Frontal cortex (tissue), 4 donors: ENCODE data around the gene RBM19. TPM values are rescaled to one million over a fixed set of nuclear protein-coding genes. Genes with fewer than 3 reads are reported as not detected.

ENCODE experiments used
- DNase-seq, 2 donors: peaks; one replicate each; pipeline ENCODE4 v3.0.0; 2012; ENCODE audit warnings: low spot score in 2 of 2
- FAIRE-seq: peaks from 2 replicates; lab custom pipeline; 2012; peaks lifted over from hg19 to GRCh38; lab: Jason Lieb, UNC
- total RNA-seq: library from RNA; depleted of rRNA; stranded (reverse); fragments of >200 nt; gene quantifications from one replicate; pipeline ENCODE4 v1.2.3, GENCODE V29; 2014
- donor health status: control.
- donor health status: control.
- donor health status: control.

The RBM19 gene
- total RNA-seq, 1 donor from 2014 or later = 14.7 TPM

DNA sequence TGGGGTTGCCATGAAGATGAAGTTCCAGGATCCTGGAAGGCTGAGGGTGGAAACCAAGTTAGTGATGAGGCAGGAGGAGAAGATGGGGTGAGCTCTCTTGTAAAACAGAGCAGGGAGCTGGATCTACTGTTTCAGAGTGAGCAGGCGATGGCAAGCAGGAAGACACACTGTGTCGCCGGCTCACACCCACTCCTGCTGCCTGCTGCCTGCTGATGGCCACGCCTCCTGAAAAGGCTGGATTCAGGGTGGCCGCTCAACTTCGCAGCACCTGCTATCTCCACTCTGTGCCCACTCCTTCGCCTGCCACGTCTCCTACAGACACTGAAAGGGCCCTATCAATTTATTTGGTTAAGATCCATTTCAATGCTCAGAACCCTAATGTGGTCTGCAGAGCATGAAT lies 96.1 kb downstream of the RBM19 start:
- DNase-seq (no peak), FAIRE-seq (no peak)

DNA sequence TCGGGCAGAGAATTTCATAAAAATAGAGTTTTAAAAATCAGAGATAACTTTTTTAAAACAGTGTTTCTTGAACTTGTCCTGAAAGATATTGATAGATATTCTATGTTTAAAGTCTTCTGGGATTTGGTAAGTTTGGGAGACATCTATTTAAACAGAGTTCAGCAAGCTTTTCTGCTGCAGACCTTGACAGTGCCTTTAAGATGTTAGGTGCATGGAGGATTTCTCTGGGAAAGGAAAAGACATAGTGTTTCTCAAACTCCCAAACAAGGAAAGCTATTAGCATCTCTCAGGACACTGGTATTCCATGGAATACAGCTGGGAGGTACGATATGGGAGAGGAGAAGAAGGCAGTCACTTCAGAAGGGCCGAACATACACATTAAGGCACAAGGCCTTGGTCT lies 97.8 kb downstream of the RBM19 start:
- FAIRE-seq = no peak
- no peak for DNase-seq

DNA sequence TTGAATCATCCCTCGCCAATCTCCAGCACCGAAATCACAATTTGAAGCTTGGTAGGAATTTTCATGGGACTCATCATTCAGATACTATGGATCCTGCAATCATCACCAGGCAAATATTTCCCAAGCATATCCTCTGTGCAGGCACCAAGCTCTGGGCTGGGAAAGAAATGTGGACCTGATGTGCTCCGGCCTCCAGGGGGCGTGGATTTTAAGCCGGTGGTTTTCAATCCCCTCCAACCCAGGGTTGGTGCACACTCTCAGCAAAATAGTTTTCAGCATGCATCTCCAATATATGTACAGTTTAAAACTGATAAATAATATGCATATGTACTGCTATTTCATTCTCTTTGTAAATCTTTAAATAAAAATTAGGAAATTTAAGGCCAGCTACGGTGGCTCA lies 98.9 kb downstream of the RBM19 start:
- no peak for DNase-seq
- FAIRE-seq = no peak

DNA sequence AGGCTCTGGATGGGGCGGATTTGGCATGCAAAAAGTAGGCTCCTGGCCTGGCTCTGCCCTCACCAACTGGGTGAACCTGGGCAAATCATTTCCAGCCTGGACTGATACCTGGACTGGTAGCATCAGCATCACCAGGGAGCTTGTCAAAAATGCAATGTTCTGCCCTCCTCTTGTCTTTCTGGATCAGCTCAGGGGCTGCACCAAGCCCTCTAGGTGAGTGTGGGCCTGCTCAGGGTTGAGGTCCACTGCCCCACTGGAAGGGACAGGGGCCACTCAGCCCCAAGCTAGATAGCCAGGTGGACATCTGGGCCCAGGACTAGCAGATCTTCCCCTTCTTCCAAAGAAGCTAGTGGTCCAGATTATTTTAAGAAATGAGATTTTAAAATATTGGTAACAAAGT lies 99.6 kb downstream of the RBM19 start:
- FAIRE-seq = no peak
- DNase-seq = no peak

DNA sequence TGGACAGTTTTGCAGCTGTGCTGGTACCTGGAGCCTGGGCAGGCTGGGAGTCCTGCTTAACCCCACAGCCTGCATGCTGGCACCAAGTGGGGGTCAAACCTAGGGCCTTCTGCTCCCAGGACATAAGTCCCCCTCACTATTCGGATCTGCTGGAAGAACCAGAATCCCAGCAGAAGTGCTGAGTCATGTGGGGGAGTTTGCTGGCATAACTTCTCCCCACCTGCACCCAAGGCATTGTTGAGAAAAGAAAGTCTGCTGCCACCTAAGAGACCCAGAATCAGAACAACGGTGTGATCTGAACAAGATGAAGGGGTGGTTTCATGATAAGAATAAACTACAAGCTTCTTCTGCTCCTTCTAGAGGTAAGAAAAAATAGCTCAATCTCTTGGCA lies 102.7 kb downstream of the RBM19 start:
- no peak for DNase-seq
- no peak for FAIRE-seq

DNA sequence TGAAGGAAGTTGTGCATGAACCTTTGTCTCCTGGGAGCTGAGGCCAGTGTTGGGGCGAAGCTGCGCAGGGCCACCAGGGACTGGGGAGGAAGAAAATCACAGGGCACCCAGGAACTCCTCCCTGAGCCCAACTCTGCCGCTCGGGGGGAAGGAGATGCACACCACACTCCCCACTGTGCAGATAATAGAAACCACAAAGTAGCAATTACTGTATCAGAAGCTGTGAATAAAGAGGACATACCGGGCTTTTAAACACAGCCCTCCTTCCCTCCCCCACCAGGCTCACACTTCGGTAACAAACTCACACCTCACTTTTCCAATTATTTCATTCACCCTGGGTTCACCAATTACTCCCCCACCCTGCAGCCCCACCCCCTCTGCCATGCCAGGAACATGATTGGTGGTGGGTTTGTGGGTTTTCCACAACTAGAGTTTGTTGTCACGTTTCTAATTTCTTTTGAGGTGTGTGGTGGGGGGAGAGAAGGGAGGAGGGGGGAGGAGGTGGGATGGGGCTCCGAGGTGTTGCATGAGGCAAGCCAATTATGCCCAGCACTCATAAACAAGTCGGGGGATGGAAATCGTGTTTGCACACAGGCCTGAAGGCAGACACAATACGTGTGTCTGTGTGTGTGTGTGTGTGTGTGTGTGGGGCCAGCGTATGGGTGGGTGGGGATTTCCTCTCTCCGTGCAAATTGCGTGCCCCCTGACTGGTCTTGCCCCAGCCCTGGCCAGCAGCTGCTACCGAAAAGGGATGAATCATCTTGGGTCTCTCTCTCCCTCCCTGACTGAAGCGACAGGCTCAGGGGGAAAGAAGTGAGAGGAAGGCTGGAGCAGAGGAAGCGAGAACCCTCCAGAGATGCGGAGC lies 103.3 kb downstream of the RBM19 start:
- FAIRE-seq = no peak
- no peak for DNase-seq

DNA sequence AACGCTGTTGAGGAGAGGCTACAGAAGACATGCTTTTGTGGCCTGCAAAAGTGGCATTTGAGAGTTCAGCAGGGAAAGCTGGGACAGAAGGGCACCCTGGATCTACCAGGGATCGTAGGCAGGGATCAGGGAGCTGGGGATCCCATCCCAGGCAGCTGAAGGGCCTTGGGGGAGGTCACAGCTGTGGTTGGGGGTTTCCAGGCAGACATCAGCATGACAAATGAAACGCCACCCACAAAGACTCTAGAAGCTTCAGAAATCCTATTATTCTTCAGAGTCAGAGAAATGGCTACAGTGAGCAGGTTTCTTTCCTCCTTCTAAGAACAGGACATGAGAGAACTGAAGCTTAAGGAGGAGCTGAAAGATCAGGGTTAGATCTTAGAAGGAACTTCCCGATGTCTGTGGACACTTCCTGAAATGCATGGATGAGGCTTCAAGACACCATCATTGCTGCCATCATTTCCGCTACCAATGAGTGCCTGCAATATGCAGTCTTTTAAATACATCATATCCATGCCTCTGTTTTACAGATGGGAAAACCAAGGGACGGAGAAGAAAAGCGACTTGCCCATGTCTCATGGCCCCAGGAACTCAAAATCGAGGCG lies 104.3 kb downstream of the RBM19 start:
- FAIRE-seq (no peak), DNase-seq (no peak)

DNA sequence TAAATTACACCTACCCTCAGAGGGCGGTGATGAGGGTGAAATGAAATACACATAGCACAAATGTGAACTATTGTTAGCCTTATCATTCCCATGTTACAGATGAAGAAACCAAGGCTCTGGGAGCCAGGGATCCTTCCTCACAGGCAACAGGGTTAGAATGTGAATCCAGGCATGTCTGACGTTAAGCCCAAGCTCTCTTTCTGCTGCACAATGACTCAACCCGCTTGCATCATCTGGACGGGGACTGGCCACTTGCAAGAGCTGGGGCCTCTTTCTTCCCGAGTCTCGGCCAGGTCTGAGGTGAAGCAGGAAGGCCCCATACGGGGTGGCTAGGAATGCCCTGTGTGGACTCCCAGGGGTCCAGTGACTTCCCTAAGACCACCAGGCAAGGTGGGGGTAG lies 105.2 kb downstream of the RBM19 start:
- no peak for DNase-seq
- no peak for FAIRE-seq

DNA sequence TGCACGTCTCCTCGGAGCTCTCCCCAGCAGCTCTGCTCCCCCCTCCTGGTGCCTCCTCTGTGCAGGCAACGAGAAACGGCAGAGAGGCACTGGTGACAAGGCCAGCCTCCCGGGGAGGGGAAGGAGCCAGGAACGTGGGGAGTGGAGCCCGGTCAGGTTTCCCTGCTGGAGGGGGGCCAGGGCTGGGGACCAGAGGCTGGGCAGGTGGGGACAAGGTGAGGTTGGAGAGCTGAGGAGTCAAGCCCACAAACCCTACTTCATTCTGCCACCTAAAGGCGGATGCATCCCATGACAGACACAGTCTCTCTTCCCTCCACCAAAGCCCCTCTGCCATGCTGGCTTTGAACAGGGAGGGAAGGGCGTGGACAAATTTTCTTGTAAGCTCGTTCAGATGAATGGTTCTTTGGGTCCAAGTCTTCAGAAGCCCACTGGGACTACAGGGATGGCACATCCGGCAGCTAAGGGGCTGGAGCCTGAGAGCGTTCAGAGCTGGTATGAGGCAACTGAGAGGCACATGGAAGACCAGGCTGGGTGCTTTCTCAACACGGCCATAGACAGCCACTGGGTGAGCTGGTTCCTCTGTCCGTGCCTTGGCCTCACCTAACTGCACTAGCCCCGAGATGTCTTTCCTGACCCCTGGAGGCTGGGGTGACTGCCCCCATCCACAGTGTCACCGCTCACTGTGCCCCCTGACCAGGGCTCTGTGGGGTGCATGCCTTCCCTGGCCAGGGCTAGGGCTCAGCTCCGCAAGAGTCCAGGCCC lies 105.9 kb downstream of the RBM19 start:
- no peak for FAIRE-seq
- DNase-seq = no peak

DNA sequence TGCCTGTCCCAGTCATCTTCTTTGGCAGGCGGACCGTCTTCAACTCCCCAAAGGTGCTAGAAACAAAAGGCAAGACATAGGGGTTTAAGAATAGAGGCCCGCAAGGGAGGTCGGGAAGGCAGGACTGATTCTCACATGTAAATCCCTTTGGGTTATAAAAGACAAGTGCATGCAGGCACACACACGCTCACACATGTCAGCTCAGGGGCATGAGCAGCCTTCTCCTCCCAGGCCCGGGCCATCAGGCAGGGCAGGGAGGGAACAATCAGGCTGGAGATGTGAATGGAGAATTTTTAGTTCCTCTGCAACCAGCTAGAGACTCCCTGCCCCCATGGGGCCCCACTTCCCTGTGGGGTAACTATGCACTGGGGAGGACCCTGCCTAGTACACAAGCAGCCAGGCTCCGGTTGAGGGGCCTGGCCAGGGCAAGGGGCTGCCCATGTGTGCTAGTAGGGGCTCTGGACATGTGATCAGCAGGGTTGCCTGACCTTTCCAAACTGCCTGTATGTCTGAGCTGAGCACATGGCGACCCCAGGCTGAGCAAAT lies 107.2 kb downstream of the RBM19 start:
- FAIRE-seq (no peak), DNase-seq (no peak)

DNA sequence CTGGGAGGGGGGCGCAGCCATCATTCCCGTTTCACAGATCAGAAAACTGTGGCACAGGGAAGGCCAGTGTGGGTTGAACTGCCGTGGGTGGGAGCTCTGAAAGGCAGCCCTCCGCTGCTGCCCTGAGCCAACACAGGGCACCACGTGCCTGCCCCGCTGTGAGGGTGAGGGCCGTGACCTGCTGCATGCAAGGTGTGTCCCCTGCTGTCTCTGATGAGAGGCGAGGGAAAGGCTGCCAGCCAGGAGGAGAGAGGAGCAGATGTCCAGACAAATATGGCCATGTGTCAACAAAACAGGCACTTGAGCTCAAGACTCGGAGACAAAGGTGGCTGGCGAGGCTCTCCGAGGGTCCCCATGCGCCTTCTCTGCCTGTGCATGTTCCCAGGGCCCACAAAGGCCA lies 108.8 kb downstream of the RBM19 start:
- FAIRE-seq = no peak
- DNase-seq = no peak

DNA sequence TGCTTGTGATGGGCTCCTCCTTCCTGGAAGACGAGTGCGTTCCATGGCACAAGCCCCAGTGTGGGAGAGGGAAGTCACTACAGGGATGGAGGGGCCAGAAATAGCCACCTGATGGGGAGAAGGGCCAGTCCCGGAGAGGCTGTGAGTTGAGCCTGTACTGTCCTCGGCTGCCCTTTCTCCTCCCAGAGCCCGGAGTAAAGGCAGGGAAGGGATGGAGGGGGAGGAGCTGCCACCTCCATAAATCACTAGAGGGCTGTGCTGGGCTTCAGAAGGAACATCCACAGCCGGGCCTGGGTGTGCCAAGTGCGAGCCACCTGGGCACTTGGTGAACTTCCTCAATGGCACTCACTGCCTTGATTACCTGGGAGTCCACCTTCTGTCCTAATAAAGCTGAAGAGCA lies 110.1 kb downstream of the RBM19 start:
- DNase-seq = no peak
- no peak for FAIRE-seq

DNA sequence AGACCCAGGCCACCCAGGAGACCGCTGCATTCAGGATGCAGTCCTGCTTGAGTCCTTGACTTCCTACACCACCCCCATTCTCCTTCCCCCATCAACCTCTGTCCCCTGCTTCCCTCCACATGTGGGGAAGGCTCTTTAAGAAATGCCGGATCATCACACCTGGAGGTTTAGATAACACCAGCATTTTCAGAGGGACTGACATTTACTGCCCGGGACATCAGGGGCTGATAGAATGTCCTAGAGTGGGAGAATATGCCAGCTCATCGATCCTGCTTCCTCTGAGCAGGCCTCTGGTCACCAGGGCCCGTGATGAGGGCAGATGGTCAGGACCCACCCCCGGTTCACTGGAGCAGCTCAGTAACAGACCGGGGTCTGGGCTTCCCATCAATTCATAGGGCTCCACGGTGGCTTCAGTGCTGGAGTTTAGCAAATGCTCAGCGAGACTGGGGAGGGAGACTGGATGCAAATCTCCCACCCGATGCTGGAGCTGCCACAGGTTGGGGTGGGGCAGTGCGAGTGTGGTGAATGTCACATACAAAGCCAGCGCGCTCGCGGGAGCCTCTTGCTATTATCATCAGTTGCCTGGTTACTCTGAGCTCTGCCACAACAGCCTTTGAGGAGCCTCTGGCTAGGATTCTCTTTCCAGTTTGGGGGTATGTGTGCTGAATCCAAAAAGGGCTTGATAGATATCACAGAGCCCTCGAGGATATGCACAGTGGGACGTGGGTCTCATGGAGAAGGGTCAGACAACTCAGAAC lies 111.6 kb downstream of the RBM19 start:
- FAIRE-seq (no peak), DNase-seq (no peak)

DNA sequence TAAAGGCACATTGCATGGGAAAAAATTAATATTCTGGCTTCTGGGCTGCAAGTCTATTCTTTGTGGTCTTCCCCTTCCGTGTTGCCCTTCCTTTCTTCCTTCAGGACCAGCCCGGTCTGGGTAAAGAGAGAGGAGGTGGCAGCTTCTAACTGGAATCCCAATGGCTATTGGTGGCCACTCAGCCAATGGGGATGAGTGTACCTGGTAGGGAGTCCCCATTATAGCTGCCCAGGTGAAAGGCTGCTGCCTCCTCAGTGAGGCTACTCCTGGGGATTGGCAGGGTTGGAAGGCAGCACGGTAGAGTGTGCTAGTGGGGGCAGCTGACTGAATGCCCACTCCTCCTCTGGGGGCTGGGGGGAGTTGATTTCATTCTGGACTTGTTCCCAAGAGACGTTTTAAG lies 112.6 kb downstream of the RBM19 start:
- no peak for DNase-seq
- no peak for FAIRE-seq

DNA sequence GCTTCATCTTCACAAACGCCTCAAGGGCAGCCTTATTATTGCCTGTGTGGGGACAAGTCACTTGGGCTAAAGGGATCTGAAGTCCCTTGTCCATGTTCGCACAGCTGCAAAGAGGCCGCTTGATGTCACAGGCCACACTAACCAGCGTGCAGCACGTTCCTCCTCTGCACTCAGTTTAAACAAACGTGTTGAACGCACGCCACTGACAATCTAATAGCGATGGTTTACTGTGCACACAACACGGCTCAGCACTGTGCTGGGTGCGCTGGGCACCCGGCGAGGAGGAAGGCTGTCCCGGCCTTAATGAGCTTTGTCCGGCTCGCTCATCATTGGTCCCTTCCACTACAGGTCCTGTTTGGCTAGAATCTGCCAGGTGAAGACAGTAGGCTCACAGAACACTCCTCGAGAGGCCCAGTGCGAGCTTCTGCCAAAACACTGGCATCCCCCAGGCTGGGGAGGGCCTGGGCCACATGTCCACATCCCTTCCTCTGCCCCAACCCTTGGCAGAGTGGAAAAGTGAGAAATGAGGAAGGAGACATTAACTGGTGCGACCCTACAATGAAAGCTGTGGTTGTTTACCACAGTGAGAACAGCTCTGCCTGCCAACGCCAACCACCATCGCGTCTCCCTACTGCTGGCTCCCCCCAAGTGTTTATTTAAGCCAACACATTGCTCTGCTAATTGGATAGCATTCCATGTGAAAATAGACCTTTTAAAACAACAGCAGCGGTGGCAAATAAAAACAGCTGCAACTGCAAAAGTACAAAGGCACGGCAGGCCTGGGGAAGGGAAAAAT lies 113.2 kb downstream of the RBM19 start:
- DNase-seq (no peak), FAIRE-seq (no peak)

DNA sequence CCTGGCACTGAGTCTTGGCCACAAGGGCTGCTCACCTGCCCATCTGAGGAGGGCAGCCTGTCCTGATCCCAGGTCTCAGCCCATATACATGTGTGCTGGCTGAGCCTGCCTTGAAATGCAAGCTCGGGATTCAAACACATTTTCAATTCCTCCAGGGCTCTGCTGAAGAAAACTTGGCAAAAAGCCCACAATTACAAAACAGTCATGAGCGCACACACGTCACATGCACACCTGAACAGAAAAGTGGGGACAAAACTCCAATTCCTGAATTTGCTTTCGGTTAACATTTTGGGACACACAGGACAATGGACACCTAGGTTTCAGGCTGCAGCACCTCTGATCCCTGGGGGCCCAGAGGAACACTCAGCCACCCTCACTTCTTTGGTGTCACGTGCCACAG lies 113.9 kb downstream of the RBM19 start:
- FAIRE-seq = no peak
- DNase-seq = no peak

DNA sequence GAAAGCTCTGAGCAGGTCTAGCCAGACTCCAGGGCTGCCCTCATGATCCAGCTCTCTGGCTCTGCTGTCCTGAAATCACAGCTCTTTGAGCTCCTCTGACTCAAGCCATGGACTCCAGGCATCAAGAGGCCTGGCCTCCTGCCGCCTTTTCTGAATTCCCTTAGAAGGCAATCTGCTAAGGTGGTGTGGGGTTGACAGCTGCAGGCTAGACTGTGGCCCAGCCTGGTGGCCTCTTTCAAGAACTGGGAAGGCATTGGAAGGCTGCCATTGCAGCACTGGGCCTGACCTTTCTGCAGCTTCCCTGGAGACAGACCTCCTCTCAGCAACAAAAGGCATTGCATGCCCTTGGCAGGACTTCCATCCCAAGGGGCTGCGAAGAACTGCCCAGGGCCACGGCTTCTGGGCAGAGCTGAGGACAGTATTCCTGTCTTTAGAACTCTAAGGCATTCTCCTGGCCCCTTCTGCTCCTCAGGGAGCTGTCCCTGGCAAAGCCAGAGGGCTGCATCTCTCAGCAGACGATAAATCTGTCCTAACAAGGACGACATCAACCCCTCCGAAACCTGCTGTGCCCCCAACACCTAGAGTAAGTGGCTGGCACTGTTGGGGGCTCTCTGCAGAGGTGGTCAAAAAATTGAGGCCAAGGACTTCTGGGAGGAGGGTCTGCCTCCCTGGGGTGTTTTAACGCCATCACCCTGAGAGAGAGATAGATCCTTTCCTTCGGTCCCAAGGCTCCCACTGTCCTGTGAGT lies 115.6 kb downstream of the RBM19 start:
- DNase-seq (no peak), FAIRE-seq (no peak)

DNA sequence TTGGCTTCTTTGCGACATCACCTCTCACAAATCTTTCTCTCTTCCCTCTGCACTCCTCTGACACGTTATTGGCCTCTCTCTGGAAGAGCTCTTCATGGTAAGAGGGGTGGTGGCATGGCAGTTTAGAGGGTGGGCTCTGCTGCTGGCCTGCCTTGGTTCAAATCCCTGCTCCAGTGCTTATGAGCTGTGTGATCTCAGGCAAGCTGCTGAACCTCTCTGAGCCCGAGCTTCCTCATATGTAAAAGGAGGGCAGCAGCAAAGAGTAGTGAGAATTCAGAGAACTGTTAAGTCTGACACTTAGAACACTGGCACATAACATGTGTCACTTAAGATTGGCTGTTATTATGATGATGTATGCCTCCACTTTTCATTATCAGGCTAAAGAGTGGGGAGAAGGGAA lies 118.3 kb downstream of the RBM19 start:
- no peak for FAIRE-seq
- DNase-seq = no peak
